K562 (cell line): ENCODE results near the gene CCR7. TPM values are rescaled to one million over a fixed set of nuclear protein-coding genes. Genes with fewer than 3 reads are reported as not detected.

ENCODE experiments used
- ATAC-seq: fragments of 200-7000 bp; cut with Tn5 transposase; 3 replicates; pipeline ENCODE4 v1.9.1; 2020; ENCODE audit warnings: moderate library complexity
- BruUV-seq: library from RNA; stranded (reverse); fragments of 400-500 nt; replicated peaks from 2 replicates; lab custom pipeline; 2021; lab: Mats Ljungman, UMichigan
- CTCF ChIA-PET: fragments of 300-600 bp; formaldehyde crosslinking; extraction: SDS; loops from one replicate; lab custom pipeline; 2021; ENCODE audit warnings: low intra/inter-chr PET ratio; lab: Yijun Ruan, JAX
- POLR2A ChIA-PET: fragments of 300-600, 350-650 bp; sonication (Branson Sonifier 250); formaldehyde crosslinking; extraction: SDS; loops from one replicate; lab custom pipeline; 2021; ENCODE audit warnings: antibody characterized with exemption, inconsistent platforms; lab: Yijun Ruan, JAX
- DNase-seq, 4 experiments: peaks; one replicate each; pipeline versions ENCODE4 v3.0.0 to v3.0.0-alpha.2; 2011 to 2018; ENCODE audit warnings: low spot score in 3 of 4, mixed read lengths in 3 of 4; ENCODE audit errors: extremely low read depth in 1 of 4
- FAIRE-seq: peaks from 2 replicates; lab custom pipeline; 2011; peaks lifted over from hg19 to GRCh38; lab: Jason Lieb, UNC
- H2AFZ ChIP-seq: 2 replicates; pipeline ENCODE4 v1.6.0; 2011; ENCODE audit warnings: low read depth, low read length, control low read depth, inconsistent platforms
- H3K27ac ChIP-seq: fragments of 200-600 bp; 3 replicates; pipeline ENCODE4 v1.8.0; 2011; ENCODE audit warnings: low read depth, mild to moderate bottlenecking, control low read depth, inconsistent platforms, low read length, moderate library complexity, mixed read lengths; ENCODE audit errors: extremely low read depth
- H3K27me3 ChIP-seq, 2 experiments: fragments of 300-600 bp in 1 of 2; 2 replicates in 1 of 2; 3 replicates in 1 of 2; pipeline versions ENCODE4 v1.6.0 to v1.8.0; 2011; ENCODE audit warnings: inconsistent platforms in 2 of 2, low read length in 2 of 2, mild to moderate bottlenecking in 1 of 2, mixed read lengths in 1 of 2, moderate library complexity in 1 of 2; ENCODE audit not compliant: control insufficient read depth in 2 of 2, insufficient read depth in 2 of 2
- H3K36me3 ChIP-seq: fragments of 300-600 bp; 3 replicates; pipeline ENCODE4 v1.8.0; 2011; ENCODE audit warnings: mild to moderate bottlenecking, low read length, inconsistent platforms; ENCODE audit not compliant: control insufficient read depth, insufficient read depth
- H3K4me1 ChIP-seq, 2 experiments: fragments of 200-600 bp in 1 of 2; replicated peaks in 1 of 2; 2 replicates in 1 of 2; 3 replicates in 1 of 2; pipeline versions ENCODE4 v1.5.1 to v1.8.0; 2011; ENCODE audit warnings: inconsistent platforms in 2 of 2, low read length in 2 of 2, mild to moderate bottlenecking in 1 of 2, mixed read lengths in 1 of 2, moderate library complexity in 1 of 2; ENCODE audit not compliant: control insufficient read depth in 2 of 2, insufficient read depth in 2 of 2
- H3K4me2 ChIP-seq: 2 replicates; pipeline ENCODE4 v1.6.1; 2011; ENCODE audit warnings: low read length, control low read depth, inconsistent platforms, mixed read lengths; ENCODE audit not compliant: insufficient read depth
- H3K4me3 ChIP-seq: fragments of 200-600 bp; sonication (generic), shearing (Covaris generic); 2 replicates; pipeline ENCODE4 v1.5.1; 2016; ENCODE audit warnings: control low read depth, inconsistent platforms
- H3K79me2 ChIP-seq: fragments of 200-600 bp; 3 replicates; pipeline ENCODE4 v1.8.0; 2011; ENCODE audit warnings: low read length, inconsistent platforms; ENCODE audit not compliant: control insufficient read depth, insufficient read depth
- H3K9ac ChIP-seq, 2 experiments: 2 replicates each; pipeline versions ENCODE4 v1.6.0 to v1.6.1; 2011; ENCODE audit warnings: low read depth in 2 of 2, low read length in 2 of 2, control low read depth in 1 of 2, inconsistent platforms in 1 of 2, mild to moderate bottlenecking in 1 of 2, mixed read lengths in 1 of 2; ENCODE audit not compliant: insufficient read depth in 1 of 2
- H3K9me1 ChIP-seq: one replicate; pipeline ENCODE4 v1.6.0; 2011; ENCODE audit warnings: inconsistent platforms, mild to moderate bottlenecking, low read length, moderate library complexity; ENCODE audit not compliant: control insufficient read depth, insufficient read depth
- H3K9me3 ChIP-seq: replicated peaks from 2 replicates; pipeline ENCODE4 v1.5.1; 2011; ENCODE audit warnings: low read depth, low read length, inconsistent platforms; ENCODE audit not compliant: control insufficient read depth, insufficient read depth
- H4K20me1 ChIP-seq: replicated peaks from 2 replicates; pipeline ENCODE4 v1.6.1; 2011; ENCODE audit warnings: low read length, inconsistent platforms, mixed read lengths; ENCODE audit not compliant: control insufficient read depth, insufficient read depth
- CBX8 ChIP-seq: fragments of 200-600 bp; sonication (generic); IDR thresholded peaks from 2 replicates; pipeline ENCODE4 v1.6.1; 2012; ENCODE audit warnings: borderline replicate concordance, mixed run types, low read depth, mild to moderate bottlenecking, moderate library complexity, mixed read lengths, low read length, control low read depth, inconsistent platforms; ENCODE audit not compliant: poor library complexity, severe bottlenecking; ENCODE audit errors: extremely low read depth
- CREBBP ChIP-seq: IDR thresholded peaks from one replicate; pipeline ENCODE4 v1.6.1; 2012; ENCODE audit warnings: low read depth, mild to moderate bottlenecking, control low read depth, inconsistent platforms, low read length
- EP400 ChIP-seq: fragments of 450-650 bp; IDR thresholded peaks from 2 replicates; pipeline ENCODE4 v1.6.1; 2017; ENCODE audit warnings: antibody characterized with exemption, mild to moderate bottlenecking, moderate library complexity
- HDAC1 ChIP-seq, 2 experiments: fragments of 450-650 bp; IDR thresholded peaks; 2 replicates each; pipeline ENCODE4 v1.6.1; 2016 to 2017; ENCODE audit warnings: inconsistent platforms in 1 of 2, mild to moderate bottlenecking in 1 of 2, moderate library complexity in 1 of 2
- HDAC8 ChIP-seq: fragments of 450-650 bp; IDR thresholded peaks from 2 replicates; pipeline ENCODE4 v1.6.1; 2016; ENCODE audit warnings: mild to moderate bottlenecking, missing genetic modification characterization, moderate library complexity, missing compliant biosample characterization
- HLTF ChIP-seq: fragments of 450-650 bp; IDR thresholded peaks from 2 replicates; pipeline ENCODE4 v1.6.1; 2016
- KLF16 ChIP-seq: IDR thresholded peaks from 2 replicates; pipeline ENCODE4 v1.6.1; 2016; ENCODE audit warnings: antibody characterized with exemption
- NELFE ChIP-seq: IDR thresholded peaks from 2 replicates; pipeline ENCODE4 v1.6.1; 2011; ENCODE audit warnings: mild to moderate bottlenecking; ENCODE audit not compliant: insufficient read depth, insufficient read length
- SRF ChIP-seq, 2 experiments: fragments of 250-450, 450-650 bp in 1 of 2; sonication (Bioruptor Pico) in 1 of 2; sonication (generic) in 1 of 2; formaldehyde crosslinking; IDR thresholded peaks; 2 replicates each; pipeline versions ENCODE4 v1.5.0 to v1.5.1; 2020 to 2022; ENCODE audit warnings: mild to moderate bottlenecking in 1 of 2, missing genetic modification reagents in 1 of 2
- ZNF212 ChIP-seq: fragments of 450-650 bp; formaldehyde crosslinking; IDR thresholded peaks from 2 replicates; pipeline ENCODE4 v1.4.0; 2020; ENCODE audit warnings: mild to moderate bottlenecking
- ZNF263 ChIP-seq: sonication (generic); formaldehyde crosslinking; IDR thresholded peaks from 2 replicates; pipeline ENCODE4 v1.8.0; 2022; ENCODE audit warnings: mild to moderate bottlenecking, missing genetic modification reagents, borderline replicate concordance
- ZNF583 ChIP-seq: fragments of 250-450 bp; sonication (Bioruptor Pico); IDR thresholded peaks from 2 replicates; pipeline ENCODE4 v1.4.0; 2020
- ZNF75A ChIP-seq: fragments of 450-650 bp; formaldehyde crosslinking; IDR thresholded peaks from 2 replicates; pipeline ENCODE4 v1.4.0; 2020; ENCODE audit warnings: mild to moderate bottlenecking
- WGBS: fragments of 100-300 bp; shearing (Covaris generic); methylation state at CpG from one replicate; pipeline ENCODE4 v1.1.6; 2016; ENCODE audit warnings: low coverage, mixed read lengths; ENCODE audit not compliant: insufficient coverage; ENCODE audit errors: missing lambda C conversion rate; 5-methylcytosine and 5-hydroxymethylcytosine counted together
- in situ Hi-C: fragments of 300-500 bp; cut with MboI; formaldehyde crosslinking; loops from 4 replicates; pipeline ENCODE4 v1.15.0; 2018; ENCODE audit warnings: inconsistent platforms, mixed read lengths
- intact Hi-C: fragments of 100-400 bp; cut with micrococcal nuclease; formaldehyde crosslinking; loops from 2 replicates; pipeline ENCODE4 v1.14.2; 2022
- polyA plus RNA-seq, 8 experiments: library from polyadenylated mRNA; depleted of rRNA in 4 of 8; stranded (reverse) in 5 of 8; unstranded in 3 of 8; fragments of >200 nt; fragmentation: Nextera tagmentation in 2 of 8; fragmentation: Illumina TruSeq in 1 of 8; extraction: Ambion mirVana in 2 of 8; extraction: Trizol in 1 of 8; gene quantifications; 2 replicates each; pipeline versions ENCODE4 v1.2.1 to v1.2.3, GENCODE V29; 2011 to 2014; ENCODE audit warnings: inconsistent platforms in 1 of 8, missing spikeins in 1 of 8
- total RNA-seq, 7 experiments: library from RNA; depleted of rRNA in 6 of 7; stranded (reverse); fragments of >200 nt in 6 of 7; fragmentation: Illumina TruSeq in 2 of 7; extraction: Trizol in 2 of 7; gene quantifications; 2 replicates each; pipeline versions ENCODE4 v1.2.1 to v1.2.3, GENCODE V29; 2011 to 2021; ENCODE audit warnings: low replicate concordance in 1 of 7
- TF ChIP-seq, protein P1 (sequence below), 3 experiments: fragments of 200-800 bp in 1 of 3; sonication (Bioruptor generic) in 1 of 3; sonication (generic) in 1 of 3; formaldehyde crosslinking in 1 of 3; IDR thresholded peaks; 2 replicates each; pipeline versions ENCODE4 v1.6.1 to v1.8.0; 2016 to 2022; ENCODE audit warnings: mild to moderate bottlenecking in 2 of 3, missing compliant biosample characterization in 2 of 3, missing genetic modification characterization in 2 of 3, missing genetic modification reagents in 1 of 3
- TF ChIP-seq, protein P2 (sequence below): fragments of 450-650 bp; formaldehyde crosslinking; IDR thresholded peaks from 2 replicates; pipeline ENCODE4 v1.4.0; 2022; ENCODE audit warnings: missing genetic modification characterization
- TF ChIP-seq, protein P3 (sequence below): sonication (generic); formaldehyde crosslinking; IDR thresholded peaks from 2 replicates; pipeline ENCODE4 v1.8.0; 2023; ENCODE audit warnings: mild to moderate bottlenecking, missing genetic modification reagents

The CCR7 gene
- total and polyA plus RNA-seq, 9 of the 15 experiments (the other 6 are each of a cell fraction or from before 2014, with no cell fraction given), result 0.14 to 1.4 (median 0.56) TPM

DNA sequence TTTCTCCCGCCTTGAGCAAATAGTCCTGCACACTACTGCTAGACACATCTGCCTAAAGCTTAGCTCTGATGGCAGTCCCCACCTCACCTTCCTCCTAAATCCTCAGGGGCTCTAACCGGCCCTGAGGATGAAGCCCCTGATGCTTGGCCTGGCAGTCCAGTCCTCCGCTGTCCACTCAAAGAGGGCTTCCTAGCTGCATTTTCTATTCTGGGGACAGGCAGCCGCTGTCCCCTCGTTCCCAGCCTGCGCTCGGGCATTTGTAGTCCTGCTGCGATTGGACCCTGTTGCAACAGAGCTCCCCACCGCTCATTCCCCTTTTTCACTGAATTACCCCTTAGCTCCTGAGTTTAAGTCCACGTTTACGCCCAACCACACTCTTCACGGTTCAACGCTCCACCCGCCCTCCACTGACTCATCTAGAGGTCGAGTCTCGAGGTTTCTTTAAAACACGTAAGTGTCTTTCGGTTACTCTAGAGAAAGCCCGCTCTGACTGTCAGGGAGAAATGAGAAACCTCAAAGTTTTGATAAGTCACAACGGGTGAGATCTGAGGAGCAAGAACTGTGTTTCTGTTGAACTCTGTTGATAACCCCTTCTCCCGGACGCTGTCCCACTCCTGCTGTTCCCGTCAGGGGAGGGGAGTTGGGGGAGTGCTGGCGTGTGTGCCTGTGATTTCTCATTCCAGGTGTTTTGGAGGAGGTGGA is 4.5 kb downstream of the CCR7 start:
- Histone ChIP-seq H3K4me2 (peak overlapping the region; percentile 75), H3K9ac (peak overlapping the region; percentile 61 to 88), H3K9me1 (no peaks in the 10 kb centered on the region), H2AFZ (peak overlapping the region; percentile 77), H3K79me2 (no peaks in the 10 kb centered on the region), H3K27me3 (peaks cover 5 to 16% of the 10 kb centered on the region in 2 experiments; a peak in 2 of 5 replicates), H3K9me3 (no peaks in the 10 kb centered on the region), H3K4me3 (peak overlapping the region; percentile 26), H3K4me1 (peaks cover 33 to 40% of the 10 kb centered on the region in 2 experiments), H3K36me3 (no peaks in the 10 kb centered on the region), H3K27ac (peak overlapping the region; percentile 30; the same call in 2 of the 3 replicates), H4K20me1 (no peaks in the 10 kb centered on the region)
- FAIRE-seq, result peak; percentile 90
- no TSS peak for BruUV-seq
- ChIA-PET POLR2A (interaction anchor here (0.6 to 1.6 kb wide), 9 partner anchors 17 to 1720 kb away, joined by 3 to 5 read pairs (median 3); no protein-coding TSS in a partner anchor), CTCF (interaction anchor here (0.7 to 2.3 kb wide), 9 partner anchors 28 to 258 kb away, joined by 3 to 26 read pairs (median 5); partner anchors contain the start of gene IGFBP4)
- intact Hi-C loops, result loop anchor here (1.0 to 2.0 kb wide), 3 partner anchors 24 to 198 kb away; no protein-coding TSS in a partner anchor
- DNase-seq, result peak; percentile 52 to 76 (median 62)
- ATAC-seq, result peak; percentile 57
- in situ Hi-C loops, result no loop called here
- WGBS, result 3% methylated on average over 24 of the region's 24 CpGs
- TF ChIP-seq HLTF, result no peak
- no peak for TF ChIP-seq ZNF75A
- no peak for TF ChIP-seq EP400
- TF ChIP-seq CREBBP, result no peak
- no peak for TF ChIP-seq ZNF583
- TF ChIP-seq ZNF263, result no peak
- no peak for TF ChIP-seq CBX8
- TF ChIP-seq NELFE, result no peak
- TF ChIP-seq, protein P1, sequence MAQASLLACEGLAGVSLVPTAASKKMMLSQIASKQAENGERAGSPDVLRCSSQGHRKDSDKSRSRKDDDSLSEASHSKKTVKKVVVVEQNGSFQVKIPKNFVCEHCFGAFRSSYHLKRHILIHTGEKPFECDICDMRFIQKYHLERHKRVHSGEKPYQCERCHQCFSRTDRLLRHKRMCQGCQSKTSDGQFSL (CRISPR knock-in tag; IDR thresholded peaks at IDR 0.05), result no peak
- TF ChIP-seq, protein P1 (tag; IDR thresholded peaks at IDR 0.05), result no peak
- TF ChIP-seq HDAC8 (tag), result no peak
- TF ChIP-seq, protein P2, sequence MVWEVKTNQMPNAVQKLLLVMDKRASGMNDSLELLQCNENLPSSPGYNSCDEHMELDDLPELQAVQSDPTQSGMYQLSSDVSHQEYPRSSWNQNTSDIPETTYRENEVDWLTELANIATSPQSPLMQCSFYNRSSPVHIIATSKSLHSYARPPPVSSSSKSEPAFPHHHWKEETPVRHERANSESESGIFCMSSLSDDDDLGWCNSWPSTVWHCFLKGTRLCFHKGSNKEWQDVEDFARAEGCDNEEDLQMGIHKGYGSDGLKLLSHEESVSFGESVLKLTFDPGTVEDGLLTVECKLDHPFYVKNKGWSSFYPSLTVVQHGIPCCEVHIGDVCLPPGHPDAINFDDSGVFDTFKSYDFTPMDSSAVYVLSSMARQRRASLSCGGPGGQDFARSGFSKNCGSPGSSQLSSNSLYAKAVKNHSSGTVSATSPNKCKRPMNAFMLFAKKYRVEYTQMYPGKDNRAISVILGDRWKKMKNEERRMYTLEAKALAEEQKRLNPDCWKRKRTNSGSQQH (CRISPR knock-in tag), result no peak
- no peak for TF ChIP-seq SRF (CRISPR knock-in tag; IDR thresholded peaks at IDR 0.05)
- TF ChIP-seq HDAC1 (IDR thresholded peaks at IDR 0.05), result peak in 1 of 2 experiments; percentile 47; a peak in 1 of 4 replicates
- TF ChIP-seq, protein P3, sequence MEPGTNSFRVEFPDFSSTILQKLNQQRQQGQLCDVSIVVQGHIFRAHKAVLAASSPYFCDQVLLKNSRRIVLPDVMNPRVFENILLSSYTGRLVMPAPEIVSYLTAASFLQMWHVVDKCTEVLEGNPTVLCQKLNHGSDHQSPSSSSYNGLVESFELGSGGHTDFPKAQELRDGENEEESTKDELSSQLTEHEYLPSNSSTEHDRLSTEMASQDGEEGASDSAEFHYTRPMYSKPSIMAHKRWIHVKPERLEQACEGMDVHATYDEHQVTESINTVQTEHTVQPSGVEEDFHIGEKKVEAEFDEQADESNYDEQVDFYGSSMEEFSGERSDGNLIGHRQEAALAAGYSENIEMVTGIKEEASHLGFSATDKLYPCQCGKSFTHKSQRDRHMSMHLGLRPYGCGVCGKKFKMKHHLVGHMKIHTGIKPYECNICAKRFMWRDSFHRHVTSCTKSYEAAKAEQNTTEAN (CRISPR knock-in tag), result no peak
- TF ChIP-seq KLF16, result no peak
- no peak for TF ChIP-seq ZNF212 (CRISPR knock-in tag)
